Activated gamma-delta T cell (primary cell): Measurements from ENCODE around the gene RASL12.
"Not testable (repeated sequence)": the region's sequence is repeated elsewhere in the genome, so short reads cannot be mapped to it uniquely, and the experiment has no call there.

Experiments
- DNase-seq: peaks from one replicate; lab custom pipeline; 2025; lab: John Stamatoyannopoulos, UW

RASL12 gene

DNA sequence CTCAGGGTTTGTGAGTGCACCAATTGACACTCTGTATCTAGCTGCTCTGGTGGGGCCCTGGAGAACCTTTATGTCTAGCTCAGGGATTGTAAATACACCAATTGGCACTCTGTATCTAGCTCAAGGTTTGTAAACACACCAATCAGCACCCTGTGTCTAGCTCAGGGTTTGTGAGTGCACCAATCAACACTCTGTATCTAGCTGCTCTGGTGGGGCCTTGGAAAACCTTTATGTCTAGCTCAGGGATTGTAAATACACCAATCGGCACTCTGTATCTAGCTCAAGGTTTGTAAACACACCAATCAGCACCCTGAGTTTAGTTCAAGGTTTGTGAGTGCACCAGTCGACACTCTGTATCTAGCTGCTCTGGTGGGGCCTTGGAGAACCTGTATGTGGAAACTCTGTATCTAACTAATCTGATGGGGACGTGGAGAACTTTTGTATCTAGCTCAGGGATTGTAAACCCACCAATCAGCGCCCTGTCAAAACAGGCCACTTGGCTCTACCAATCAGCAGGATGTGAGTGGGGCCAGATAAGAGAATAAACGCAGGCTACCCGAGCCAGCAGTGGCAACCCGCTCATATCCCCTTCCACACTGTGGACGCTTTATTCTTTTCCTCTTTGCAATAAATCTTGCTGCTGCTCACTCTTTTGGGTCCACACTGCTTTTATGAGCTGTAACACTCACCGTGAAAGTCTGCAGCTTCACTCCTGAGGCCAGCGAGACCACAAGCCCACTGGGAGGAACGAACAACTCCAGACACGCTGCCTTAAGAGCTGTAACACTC, 8.0 kb upstream of the RASL12 start:
- not testable (repeated sequence) for DNase-seq

DNA sequence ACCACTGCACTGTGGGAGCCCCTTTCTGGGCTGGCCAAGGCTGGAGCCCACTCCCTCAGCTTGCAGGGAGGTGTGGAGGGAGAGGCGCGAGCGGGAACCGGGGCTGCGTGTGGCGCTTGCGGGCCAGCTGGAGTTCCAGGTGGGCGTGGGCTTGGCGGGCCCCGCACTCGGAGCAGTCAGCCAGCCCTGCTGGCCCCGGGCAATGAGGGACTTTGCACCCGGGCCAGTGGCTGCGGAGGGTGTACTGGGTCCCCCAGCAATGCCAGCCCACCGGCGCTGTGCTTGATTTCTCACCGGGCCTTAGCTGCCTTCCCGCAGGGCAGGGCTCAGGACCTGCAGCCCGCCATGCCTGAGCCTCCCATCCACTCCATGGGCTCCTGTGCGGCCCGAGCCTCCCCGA, 7.2 kb upstream of the RASL12 start:
- DNase-seq, result not testable (repeated sequence)

DNA sequence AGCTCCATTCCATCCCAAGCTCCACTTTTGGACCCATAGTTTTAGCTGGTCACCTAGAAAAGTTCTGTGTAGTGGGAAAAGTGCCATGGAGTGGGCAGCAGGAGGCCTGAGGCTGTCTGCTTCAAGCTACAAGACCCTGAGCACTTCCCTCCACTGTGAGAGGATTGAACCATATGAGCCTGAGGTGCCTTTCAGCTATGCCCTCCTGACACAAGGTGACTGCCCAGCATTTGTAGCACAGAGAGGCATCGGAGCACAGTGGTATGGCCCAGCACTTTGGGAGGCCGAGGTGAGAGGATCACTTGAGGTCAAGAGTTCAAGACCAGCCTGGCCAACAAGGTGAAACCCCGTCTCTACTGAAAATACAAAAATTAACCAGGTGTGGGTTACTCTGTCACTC, 4.8 kb upstream of the RASL12 start:
- DNase-seq, result no peak

DNA sequence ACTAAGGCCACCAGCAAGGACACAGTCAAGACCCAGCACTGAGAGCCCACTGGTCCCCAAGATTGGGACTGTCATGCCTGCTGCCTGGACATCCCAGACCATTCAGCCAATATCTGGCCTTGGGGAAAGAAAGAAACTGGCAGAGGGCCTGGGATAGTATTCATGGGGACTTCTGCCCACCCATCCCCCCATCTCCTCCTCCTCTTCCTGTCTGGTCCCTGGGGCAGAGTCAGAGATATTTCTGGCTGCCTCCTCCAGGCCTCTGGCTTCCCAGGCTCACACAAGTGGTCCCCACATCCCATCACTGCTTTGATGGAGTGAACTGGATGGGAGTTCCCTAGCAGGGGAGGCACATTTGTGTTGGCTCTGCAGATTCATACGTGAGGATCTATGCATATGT, 4.2 kb upstream of the RASL12 start:
- DNase-seq, result no peak

DNA sequence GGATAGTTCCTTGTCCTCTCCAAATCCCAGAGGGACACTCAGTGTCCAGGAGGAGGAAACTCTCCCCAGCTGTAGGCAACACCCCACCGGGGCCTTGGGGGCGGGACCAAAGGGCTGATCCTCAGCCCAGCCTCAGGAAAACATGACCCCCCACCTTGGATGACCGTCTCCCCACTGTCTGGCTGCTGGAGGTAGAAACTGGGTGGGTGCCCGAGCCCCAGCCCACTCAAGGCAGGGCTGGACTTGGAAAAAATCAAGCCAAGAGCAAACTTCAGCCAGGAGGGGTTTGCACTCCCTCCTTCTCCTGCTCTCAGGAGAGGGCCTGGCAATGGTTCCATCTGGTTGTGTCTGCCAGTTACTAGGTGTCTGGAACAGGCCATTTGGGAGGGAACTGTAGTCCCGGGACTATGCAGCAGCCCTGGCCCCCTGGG, 3.6 kb upstream of the RASL12 start:
- DNase-seq, result no peak

DNA sequence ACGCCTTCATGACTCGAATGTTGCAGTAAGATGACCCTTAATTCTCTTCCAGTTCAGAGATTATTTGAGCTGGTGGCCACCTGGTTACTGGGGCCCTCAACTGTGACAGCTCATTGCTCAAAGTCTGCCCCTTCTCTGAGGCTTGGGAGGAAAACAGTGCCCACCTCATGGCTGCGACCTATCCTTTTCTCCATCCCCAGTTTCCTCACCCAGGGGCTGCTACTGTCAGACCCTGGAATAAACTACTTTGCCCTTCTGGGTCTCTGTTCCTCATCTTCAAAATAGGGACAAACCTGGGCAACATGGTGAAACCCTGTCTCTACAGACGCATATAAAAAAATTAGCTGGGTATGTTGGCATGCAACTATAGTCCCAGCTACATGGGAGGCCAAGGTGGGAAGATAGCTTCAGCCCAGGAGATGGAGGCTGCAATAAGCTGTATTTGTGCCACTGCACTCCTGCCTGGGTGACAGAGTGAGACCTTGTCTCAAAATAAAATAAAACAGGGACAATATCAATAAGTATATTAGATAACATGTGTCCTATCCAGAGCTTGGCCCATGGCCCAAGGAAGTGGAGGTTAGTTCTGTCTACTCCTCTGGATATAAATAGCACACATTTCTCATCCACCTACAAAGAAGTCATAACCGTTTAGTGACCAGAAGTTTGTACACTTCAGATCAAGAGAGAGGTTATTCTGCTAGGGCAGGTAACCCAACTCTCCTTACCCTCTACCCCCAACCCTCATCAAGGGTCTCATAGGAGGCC, 2.2 kb upstream of the RASL12 start:
- no peak for DNase-seq

DNA sequence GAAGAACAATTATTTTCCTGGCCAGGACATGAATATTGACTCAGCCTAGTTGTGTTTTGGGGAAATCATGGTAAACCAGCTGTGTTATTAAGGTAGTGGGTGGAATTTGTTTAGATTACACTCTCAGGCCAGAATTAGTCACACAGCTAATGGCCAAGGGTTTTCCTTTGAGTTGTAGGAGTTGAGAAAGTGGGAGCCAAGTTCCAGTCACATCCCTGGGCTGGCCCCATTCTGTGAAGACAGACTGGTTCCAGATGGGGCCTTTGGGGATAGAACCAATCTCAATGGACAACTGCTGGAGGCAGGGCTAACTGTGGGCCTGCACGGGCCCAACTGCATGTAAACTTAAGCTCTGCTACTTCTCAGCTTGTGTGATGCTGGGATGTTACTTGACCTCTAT, 1.4 kb upstream of the RASL12 start:
- no peak for DNase-seq

DNA sequence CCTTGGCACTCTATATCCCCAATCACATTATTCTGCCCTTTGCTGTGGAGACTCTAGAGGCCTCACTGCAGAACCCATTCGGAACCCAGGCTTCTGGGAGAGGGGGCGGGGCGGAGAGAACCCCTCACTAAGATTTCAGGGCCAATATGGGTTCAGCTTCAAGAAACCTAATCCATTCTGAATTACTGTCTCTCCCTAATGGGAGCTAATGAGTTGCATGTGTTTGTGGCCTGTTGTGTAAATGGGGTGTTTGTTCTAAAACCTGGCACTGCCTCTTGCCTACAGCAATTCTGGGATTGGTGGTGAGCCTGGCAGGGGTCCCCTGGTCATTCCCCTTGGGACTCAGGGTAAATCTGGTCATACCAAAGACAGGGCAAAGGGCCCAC, 605 bp upstream of the RASL12 start:
- DNase-seq, result no peak

DNA sequence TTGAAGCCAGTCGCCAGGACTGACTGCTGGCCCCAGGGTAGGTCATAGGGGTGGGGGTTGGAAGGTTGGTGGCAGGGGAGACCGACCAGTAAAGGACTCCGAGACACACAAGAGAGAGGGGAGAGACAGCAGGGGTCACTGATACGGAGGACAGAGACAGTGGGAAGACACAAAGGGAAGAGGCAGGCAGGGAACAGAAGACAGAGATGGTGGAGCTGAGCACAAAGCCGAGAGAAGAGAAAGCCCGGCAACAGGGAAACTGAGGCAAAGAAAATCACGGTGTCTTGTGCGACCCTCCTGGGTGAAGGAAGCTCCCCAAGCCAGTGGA, 510 bp downstream of the RASL12 start:
- no peak for DNase-seq

DNA sequence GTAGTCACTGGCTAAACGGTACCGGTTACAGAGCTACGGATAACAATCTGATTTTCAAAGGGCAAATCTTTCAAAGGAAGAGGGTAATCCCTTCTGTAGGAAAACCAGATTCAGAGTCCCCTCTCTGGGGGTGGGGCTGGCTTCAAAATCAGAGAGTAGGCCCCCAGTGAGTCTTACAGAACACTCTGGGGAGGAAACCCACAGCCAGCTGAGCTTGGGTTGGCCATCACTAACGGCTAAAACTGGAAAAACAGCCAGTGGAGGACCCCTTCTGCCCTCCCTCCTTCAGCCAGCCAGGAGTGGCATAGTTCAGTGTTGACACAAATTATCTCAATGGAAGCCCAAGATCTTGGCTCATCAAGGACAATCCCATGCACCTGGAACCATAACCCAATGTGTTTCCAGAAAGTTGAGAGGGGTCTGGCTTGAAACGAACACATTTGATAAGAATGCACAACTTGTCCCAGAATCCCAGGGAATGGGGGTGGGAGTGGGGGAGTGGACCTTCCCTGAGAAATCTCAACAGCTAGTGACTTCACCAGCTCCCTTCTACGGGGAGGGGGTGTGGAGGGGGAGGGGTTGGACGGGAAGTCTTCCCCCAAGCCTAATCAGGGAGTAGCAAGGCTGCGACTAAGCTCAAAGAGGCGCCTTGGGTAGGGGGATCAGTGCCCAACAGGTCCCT, 1.0 kb downstream of the RASL12 start:
- no peak for DNase-seq

DNA sequence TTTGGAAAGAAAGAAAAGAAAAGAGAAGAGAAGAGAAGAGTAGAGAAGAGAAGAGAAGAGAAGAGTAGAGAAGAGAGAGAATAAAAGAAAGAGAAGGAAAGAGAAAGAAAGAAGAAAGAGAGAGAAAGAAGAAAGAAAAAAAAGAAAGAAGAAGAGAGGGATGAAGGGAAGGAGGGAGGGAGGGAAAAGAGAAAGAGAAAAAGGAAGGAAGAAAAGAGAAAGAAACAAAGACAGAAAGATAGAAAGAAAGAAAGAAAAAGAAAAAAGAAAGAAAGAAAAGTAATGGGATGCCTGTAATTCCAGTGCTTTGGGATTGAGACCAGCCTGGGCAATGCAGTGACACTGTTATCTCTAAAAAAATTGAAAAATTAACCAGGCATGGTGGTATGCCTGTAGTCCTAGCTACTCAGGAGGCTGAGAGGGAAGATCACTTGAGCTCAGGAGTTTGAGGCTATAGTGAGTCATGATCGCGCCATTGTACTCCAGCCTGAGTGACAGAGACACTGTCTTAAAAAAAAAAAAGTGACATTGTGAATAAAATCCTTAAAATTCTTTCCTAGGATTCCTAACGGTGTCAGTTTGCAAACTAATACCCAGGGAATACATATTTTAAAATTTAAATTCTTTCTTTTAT, 1.7 kb downstream of the RASL12 start:
- DNase-seq, result no peak

DNA sequence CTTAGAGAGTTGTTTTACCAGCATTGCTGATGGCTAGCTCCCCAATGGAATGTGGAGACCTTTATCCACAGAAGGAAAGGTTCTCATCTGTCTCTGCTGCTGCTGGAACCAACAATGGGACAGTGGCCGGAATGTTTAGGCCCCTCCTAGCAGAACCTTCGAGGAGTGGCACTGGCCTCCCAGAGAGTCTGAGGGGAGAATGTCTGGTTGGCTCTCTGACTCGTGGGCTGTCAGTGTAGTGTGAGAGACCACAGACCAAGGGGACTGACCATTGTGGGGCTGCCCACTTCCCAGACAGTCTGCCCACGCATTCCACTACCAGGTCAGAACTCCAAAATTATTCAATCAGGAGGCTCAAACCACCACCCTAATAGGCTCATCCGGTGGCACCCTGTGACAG, 5.1 kb downstream of the RASL12 start:
- DNase-seq, result no peak

DNA sequence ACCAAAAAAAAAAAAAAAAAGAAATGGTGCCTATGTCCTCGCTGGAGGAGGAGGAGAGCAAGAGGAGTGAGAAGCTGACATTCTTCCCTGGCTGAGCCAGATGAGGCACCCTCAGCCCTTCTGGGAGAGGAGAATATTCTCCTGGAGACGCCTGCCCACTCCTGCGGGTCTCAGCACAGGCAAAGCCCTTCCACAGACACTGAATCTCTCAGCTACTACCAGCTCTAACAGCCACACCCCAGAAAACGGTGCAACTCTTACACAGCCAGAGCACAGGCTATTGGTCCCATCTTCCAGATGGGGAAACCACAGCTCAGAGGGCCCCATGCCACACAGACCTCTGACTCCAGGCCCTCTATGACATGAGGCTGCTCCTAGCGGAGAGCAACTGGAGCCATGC, 5.7 kb downstream of the RASL12 start:
- DNase-seq, result no peak

DNA sequence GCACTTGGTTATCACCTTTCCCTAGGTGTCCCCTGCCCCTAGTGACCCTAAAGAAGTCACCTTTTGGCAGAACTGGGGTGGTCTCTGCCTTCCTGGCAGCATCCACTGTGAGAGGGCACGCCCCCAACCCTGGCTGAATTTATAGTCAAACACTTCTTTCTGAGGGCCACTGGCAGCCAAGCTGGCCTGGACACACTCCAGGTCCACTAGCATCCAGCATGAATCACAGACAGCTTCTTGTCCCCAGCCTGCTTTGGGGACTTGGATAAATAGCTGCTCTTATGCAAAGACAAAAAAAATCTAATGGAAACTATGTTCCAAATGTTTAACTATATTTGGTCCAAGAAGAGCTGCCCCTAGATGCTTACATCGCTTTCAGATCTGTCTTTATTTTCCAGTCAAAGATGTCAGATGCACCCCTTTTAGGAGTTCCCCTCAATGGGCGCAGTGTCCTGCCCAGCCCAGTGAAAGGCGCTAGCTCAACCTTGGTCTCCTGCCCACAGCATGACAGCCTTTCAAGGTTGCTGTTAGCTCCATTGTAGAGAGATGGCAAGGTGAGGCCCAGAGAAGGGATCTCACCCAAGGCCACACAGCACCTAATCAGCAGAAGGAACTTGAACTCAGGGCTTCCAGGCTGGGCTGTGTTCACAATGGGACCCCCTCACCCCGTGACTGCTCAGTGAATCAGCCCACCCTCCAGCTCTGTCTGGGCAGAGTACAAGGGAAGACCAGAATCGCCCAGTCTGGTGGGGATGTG, 7.0 kb downstream of the RASL12 start:
- DNase-seq, result no peak

DNA sequence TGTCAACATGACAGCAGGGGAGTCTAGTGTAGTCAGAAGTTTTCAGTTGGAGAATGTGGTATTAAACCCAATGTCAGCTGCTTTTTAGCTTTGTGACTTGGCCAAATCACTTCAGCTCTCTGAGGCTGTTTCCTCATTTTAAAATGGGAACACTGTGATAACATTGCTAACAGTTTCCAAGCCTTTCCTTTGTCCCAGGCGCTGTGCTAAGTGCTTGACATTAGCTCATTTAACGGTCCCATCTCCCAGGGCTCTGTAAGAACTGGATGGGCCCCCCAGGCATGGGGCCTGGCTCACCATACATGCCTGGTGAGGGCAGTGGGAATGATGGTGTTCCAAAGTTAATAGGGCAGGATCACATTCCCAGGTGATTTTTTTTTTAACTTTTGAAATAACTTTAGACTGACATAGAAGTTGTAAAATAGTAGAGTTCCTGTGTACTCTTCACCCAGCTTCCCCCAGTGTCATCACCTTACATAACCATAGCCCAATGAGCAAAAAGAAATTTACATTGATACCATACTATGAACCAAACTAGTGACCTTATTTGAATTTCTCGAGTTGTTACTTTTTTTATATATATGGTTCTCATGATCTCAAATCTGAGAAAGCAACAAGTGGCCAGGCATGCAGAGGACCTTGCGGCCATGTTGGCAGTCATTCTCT, 7.7 kb downstream of the RASL12 start:
- DNase-seq, result no peak

DNA sequence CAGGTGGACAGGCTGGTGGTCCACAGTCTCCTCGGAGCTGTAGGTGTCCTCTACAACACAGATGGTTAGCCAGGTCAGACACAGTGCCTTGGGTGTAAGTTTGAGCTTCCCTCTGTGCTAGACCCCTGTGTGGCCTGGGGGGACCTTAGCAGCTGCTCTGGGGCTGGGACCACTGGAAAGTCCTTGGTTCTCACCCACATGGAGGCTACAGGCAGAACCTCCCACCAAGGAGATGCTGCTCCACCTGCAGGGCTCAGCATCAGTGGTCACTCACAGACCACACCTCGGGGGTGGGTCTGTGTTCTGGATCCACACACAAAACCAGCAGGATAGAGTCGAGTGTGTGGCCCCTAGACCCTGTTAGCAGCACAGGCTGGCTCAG, 8.4 kb downstream of the RASL12 start:
- DNase-seq, result no peak

DNA sequence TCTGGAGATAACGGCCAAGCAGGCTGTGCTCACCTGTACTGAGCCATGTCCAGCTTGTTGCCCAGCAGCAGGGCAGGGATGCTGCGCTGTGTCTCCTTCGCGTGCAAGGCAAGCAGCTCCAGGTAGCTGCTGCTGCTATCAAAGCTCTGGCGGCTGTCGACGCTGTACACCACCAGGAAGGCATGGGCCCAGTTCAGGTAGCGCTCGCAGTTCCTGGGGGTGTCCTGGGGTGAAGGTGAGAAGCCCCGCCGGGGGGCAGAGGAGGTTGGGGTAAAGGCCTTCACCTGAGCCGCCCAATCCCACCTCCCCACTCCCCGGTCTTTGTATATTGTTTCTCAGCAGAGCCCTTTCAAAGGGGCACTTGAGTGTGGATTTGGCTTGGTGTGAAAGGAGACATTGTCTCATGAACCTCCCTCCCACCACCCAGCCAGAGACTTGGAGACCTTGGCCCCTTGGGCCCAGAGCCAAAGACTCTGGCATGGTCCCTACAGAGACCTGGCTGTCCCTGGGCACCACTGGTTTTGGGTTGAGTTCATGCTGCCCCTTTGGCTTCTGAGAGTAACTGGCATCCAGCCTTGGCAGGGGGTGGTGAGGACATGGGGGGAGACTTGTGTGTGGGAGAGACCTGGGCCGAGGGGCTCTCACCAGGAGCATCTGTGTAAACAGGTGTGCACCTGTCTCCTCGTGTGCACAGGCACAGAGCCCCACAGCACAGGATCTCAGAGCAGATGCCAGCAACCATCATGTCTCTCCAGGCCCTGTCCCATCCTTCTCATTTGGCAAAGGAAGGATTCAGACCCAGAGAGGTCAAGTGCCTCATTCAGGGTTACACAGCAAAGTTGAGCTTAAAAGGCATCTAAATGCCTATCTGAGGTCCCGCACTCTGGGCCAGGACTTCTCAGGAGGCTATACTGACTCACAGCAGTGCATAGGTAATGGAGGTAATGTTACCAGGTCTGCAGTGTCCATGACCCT, 9.1 kb downstream of the RASL12 start:
- DNase-seq, result no peak

DNA sequence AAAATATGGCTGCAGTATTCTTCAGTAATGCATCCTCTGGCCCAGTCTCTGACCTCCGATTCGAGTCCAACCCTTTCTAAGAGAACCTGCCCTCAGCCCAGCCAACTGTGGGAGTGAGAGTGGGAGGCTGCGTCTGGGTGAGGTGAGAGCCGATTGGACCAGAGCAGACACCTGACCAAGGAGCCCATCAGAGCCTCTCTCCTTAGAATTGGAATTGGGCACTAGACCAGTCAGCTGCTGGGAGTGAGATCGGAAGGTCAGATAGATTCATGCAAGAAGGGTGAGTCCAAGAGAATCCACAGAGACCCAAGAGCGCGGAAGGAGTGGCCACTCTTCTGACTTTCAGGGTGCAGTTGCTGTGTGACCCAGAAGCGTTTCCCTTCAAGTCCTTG, 10.2 kb downstream of the RASL12 start:
- no peak for DNase-seq

DNA sequence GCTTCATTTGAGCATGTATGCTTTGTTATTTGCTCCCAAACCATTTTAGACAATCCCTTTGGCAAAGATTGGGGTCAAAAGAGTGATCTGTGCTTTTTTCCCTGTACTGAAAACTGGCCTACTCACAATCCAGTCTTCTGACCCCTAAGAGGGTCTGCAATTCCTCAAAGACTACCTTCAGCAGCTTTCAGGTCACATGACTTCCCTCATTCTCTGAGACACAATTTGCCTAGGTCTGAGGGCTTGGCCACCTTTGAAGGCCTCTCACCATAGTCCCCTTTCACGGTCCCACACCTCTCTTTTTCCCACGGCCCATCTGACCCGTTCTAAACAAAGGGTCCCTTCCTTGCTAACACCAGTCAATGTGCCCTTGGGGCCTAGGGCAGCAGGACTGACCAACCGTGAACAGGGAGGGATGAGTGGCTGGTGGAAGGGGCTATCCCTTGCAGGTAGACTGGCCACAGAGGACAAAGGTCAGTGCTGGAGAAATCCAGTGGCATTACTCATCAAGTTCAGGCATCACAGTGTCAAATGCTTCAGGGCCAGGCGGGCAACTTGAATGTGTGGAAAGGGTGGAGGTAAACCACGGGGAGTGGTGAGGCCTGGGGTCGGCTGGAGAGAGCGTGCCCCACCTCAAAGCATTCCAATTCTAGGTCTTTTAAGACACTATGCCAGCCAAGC, 10.8 kb downstream of the RASL12 start:
- no peak for DNase-seq

DNA sequence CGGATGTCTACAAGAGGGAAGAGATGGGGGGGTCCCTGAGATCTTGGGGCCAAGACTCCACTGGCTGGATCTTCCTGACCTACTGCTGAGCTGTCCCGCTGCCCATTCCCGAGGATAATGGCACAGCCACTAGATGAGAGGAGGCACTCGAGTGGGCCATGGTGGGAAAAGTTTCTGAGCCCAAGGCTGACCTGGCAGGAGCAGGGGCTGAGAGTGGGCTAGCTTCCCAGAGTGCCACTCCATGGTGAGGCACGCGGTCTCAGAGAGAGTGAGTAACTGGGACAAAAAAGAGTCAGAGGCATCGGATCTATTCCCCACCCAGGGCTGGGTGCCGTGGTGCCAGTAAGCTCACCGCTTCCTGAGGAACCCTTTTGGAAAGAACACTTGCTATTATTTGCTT, 11.7 kb downstream of the RASL12 start:
- DNase-seq, result no peak
